K562 (cell line): ENCODE results near the gene RPS6KA2. TPM values are rescaled to one million over a fixed set of nuclear protein-coding genes. Genes with fewer than 3 reads are reported as not detected.

Experiments
- ATAC-seq: fragments of 200-7000 bp; cut with Tn5 transposase; 3 replicates; pipeline ENCODE4 v1.9.1; 2020; ENCODE audit warnings: moderate library complexity
- BruUV-seq: library from RNA; stranded (reverse); fragments of 400-500 nt; replicated peaks from 2 replicates; lab custom pipeline; 2021; lab: Mats Ljungman, UMichigan
- CTCF ChIA-PET: fragments of 300-600 bp; formaldehyde crosslinking; extraction: SDS; loops from one replicate; lab custom pipeline; 2021; ENCODE audit warnings: low intra/inter-chr PET ratio; lab: Yijun Ruan, JAX
- POLR2A ChIA-PET: fragments of 300-600, 350-650 bp; sonication (Branson Sonifier 250); formaldehyde crosslinking; extraction: SDS; loops from one replicate; lab custom pipeline; 2021; ENCODE audit warnings: antibody characterized with exemption, inconsistent platforms; lab: Yijun Ruan, JAX
- DNase-seq, 4 experiments: peaks; one replicate each; pipeline versions ENCODE4 v3.0.0 to v3.0.0-alpha.2; 2011 to 2018; ENCODE audit warnings: low spot score in 3 of 4, mixed read lengths in 3 of 4; ENCODE audit errors: extremely low read depth in 1 of 4
- FAIRE-seq: peaks from 2 replicates; lab custom pipeline; 2011; peaks lifted over from hg19 to GRCh38; lab: Jason Lieb, UNC
- H2AFZ ChIP-seq: 2 replicates; pipeline ENCODE4 v1.6.0; 2011; ENCODE audit warnings: low read depth, low read length, control low read depth, inconsistent platforms
- H3K27ac ChIP-seq: fragments of 200-600 bp; 3 replicates; pipeline ENCODE4 v1.8.0; 2011; ENCODE audit warnings: low read depth, mild to moderate bottlenecking, control low read depth, inconsistent platforms, low read length, moderate library complexity, mixed read lengths; ENCODE audit errors: extremely low read depth
- H3K27me3 ChIP-seq, 2 experiments: fragments of 300-600 bp in 1 of 2; 2 replicates in 1 of 2; 3 replicates in 1 of 2; pipeline versions ENCODE4 v1.6.0 to v1.8.0; 2011; ENCODE audit warnings: inconsistent platforms in 2 of 2, low read length in 2 of 2, mild to moderate bottlenecking in 1 of 2, mixed read lengths in 1 of 2, moderate library complexity in 1 of 2; ENCODE audit not compliant: control insufficient read depth in 2 of 2, insufficient read depth in 2 of 2
- H3K36me3 ChIP-seq: fragments of 300-600 bp; 3 replicates; pipeline ENCODE4 v1.8.0; 2011; ENCODE audit warnings: mild to moderate bottlenecking, low read length, inconsistent platforms; ENCODE audit not compliant: control insufficient read depth, insufficient read depth
- H3K4me1 ChIP-seq, 2 experiments: fragments of 200-600 bp in 1 of 2; replicated peaks in 1 of 2; 2 replicates in 1 of 2; 3 replicates in 1 of 2; pipeline versions ENCODE4 v1.5.1 to v1.8.0; 2011; ENCODE audit warnings: inconsistent platforms in 2 of 2, low read length in 2 of 2, mild to moderate bottlenecking in 1 of 2, mixed read lengths in 1 of 2, moderate library complexity in 1 of 2; ENCODE audit not compliant: control insufficient read depth in 2 of 2, insufficient read depth in 2 of 2
- H3K4me2 ChIP-seq: 2 replicates; pipeline ENCODE4 v1.6.1; 2011; ENCODE audit warnings: low read length, control low read depth, inconsistent platforms, mixed read lengths; ENCODE audit not compliant: insufficient read depth
- H3K4me3 ChIP-seq: fragments of 200-600 bp; sonication (generic), shearing (Covaris generic); 2 replicates; pipeline ENCODE4 v1.5.1; 2016; ENCODE audit warnings: control low read depth, inconsistent platforms
- H3K79me2 ChIP-seq: fragments of 200-600 bp; 3 replicates; pipeline ENCODE4 v1.8.0; 2011; ENCODE audit warnings: low read length, inconsistent platforms; ENCODE audit not compliant: control insufficient read depth, insufficient read depth
- H3K9ac ChIP-seq, 2 experiments: 2 replicates each; pipeline versions ENCODE4 v1.6.0 to v1.6.1; 2011; ENCODE audit warnings: low read depth in 2 of 2, low read length in 2 of 2, control low read depth in 1 of 2, inconsistent platforms in 1 of 2, mild to moderate bottlenecking in 1 of 2, mixed read lengths in 1 of 2; ENCODE audit not compliant: insufficient read depth in 1 of 2
- H3K9me1 ChIP-seq: one replicate; pipeline ENCODE4 v1.6.0; 2011; ENCODE audit warnings: inconsistent platforms, mild to moderate bottlenecking, low read length, moderate library complexity; ENCODE audit not compliant: control insufficient read depth, insufficient read depth
- H3K9me3 ChIP-seq: replicated peaks from 2 replicates; pipeline ENCODE4 v1.5.1; 2011; ENCODE audit warnings: low read depth, low read length, inconsistent platforms; ENCODE audit not compliant: control insufficient read depth, insufficient read depth
- H4K20me1 ChIP-seq: replicated peaks from 2 replicates; pipeline ENCODE4 v1.6.1; 2011; ENCODE audit warnings: low read length, inconsistent platforms, mixed read lengths; ENCODE audit not compliant: control insufficient read depth, insufficient read depth
- EP400 ChIP-seq: fragments of 450-650 bp; IDR thresholded peaks from 2 replicates; pipeline ENCODE4 v1.6.1; 2017; ENCODE audit warnings: antibody characterized with exemption, mild to moderate bottlenecking, moderate library complexity
- RCOR1 ChIP-seq, 2 experiments: IDR thresholded peaks; 2 replicates each; pipeline ENCODE4 v1.6.1; 2012; ENCODE audit warnings: low read depth in 2 of 2, low read length in 2 of 2, borderline replicate concordance in 1 of 2, improper control_type of control experiment in 1 of 2
- RFX7 ChIP-seq: fragments of 250-450 bp; sonication (Bioruptor Pico); IDR thresholded peaks from 2 replicates; pipeline ENCODE4 v1.5.1; 2021; ENCODE audit warnings: mild to moderate bottlenecking
- SAP30 ChIP-seq: fragments of 200-600 bp; sonication (generic); IDR thresholded peaks from 2 replicates; pipeline ENCODE4 v1.6.1; 2012; ENCODE audit warnings: borderline replicate concordance, low read depth, mild to moderate bottlenecking, moderate library complexity, low read length, control low read depth, inconsistent platforms; ENCODE audit not compliant: insufficient read depth, poor library complexity, severe bottlenecking
- SP2 ChIP-seq: IDR thresholded peaks from 2 replicates; pipeline ENCODE4 v1.6.1; 2011; ENCODE audit warnings: mild to moderate bottlenecking, low read depth, low read length, moderate library complexity; ENCODE audit not compliant: poor library complexity, severe bottlenecking; ENCODE audit errors: extremely low read depth
- ZKSCAN3 ChIP-seq: fragments of 250-450 bp; sonication (Bioruptor Pico); IDR thresholded peaks from 2 replicates; pipeline ENCODE4 v1.4.0; 2020
- WGBS: fragments of 100-300 bp; shearing (Covaris generic); methylation state at CpG from one replicate; pipeline ENCODE4 v1.1.6; 2016; ENCODE audit warnings: low coverage, mixed read lengths; ENCODE audit not compliant: insufficient coverage; ENCODE audit errors: missing lambda C conversion rate; 5-methylcytosine and 5-hydroxymethylcytosine counted together
- in situ Hi-C: fragments of 300-500 bp; cut with MboI; formaldehyde crosslinking; loops from 4 replicates; pipeline ENCODE4 v1.15.0; 2018; ENCODE audit warnings: inconsistent platforms, mixed read lengths
- intact Hi-C: fragments of 100-400 bp; cut with micrococcal nuclease; formaldehyde crosslinking; loops from 2 replicates; pipeline ENCODE4 v1.14.2; 2022
- polyA plus RNA-seq, 8 experiments: library from polyadenylated mRNA; depleted of rRNA in 4 of 8; stranded (reverse) in 5 of 8; unstranded in 3 of 8; fragments of >200 nt; fragmentation: Nextera tagmentation in 2 of 8; fragmentation: Illumina TruSeq in 1 of 8; extraction: Ambion mirVana in 2 of 8; extraction: Trizol in 1 of 8; gene quantifications; 2 replicates each; pipeline versions ENCODE4 v1.2.1 to v1.2.3, GENCODE V29; 2011 to 2014; ENCODE audit warnings: inconsistent platforms in 1 of 8, missing spikeins in 1 of 8
- total RNA-seq, 7 experiments: library from RNA; depleted of rRNA in 6 of 7; stranded (reverse); fragments of >200 nt in 6 of 7; fragmentation: Illumina TruSeq in 2 of 7; extraction: Trizol in 2 of 7; gene quantifications; 2 replicates each; pipeline versions ENCODE4 v1.2.1 to v1.2.3, GENCODE V29; 2011 to 2021; ENCODE audit warnings: low replicate concordance in 1 of 7

Gene RPS6KA2
- total and polyA plus RNA-seq, 9 of the 15 experiments (the other 6 are each of a cell fraction or from before 2014, with no cell fraction given) = 0.29 to 1.00 (median 0.53) TPM

- Histone ChIP-seq H3K4me1 (no peaks in the 10 kb centered on the region), H3K9me3 (no peaks in the 10 kb centered on the region), H3K27ac (no peak overlapping the region), H3K27me3 (peaks cover 41 to 66% of the 10 kb centered on the region in 2 experiments; a peak in 4 of 5 replicates), H4K20me1 (no peaks in the 10 kb centered on the region; the same call in 1 of the 2 replicates), H3K9ac (no peak overlapping the region), H3K4me2 (no peak overlapping the region), H3K9me1 (no peaks in the 10 kb centered on the region), H2AFZ (no peak overlapping the region), H3K36me3 (no peaks in the 10 kb centered on the region), H3K4me3 (no peak overlapping the region), H3K79me2 (no peaks in the 10 kb centered on the region)
- intact Hi-C loops (no loop called here), in situ Hi-C loops (no loop called here)
- ATAC-seq = no peak
- BruUV-seq = no TSS peak
- no peak for TF ChIP-seq RCOR1 (IDR thresholded peaks at IDR 0.05; ENCODE audit: borderline replicate concordance in 1 of 2, low read depth in 2 of 2, low read length in 2 of 2)
- no peak for TF ChIP-seq SAP30
- TF ChIP-seq ZKSCAN3 (CRISPR knock-in tag) = no peak
- TF ChIP-seq EP400 = no peak
- no peak for TF ChIP-seq RFX7 (CRISPR knock-in tag)
- TF ChIP-seq SP2 = no peak
- POLR2A ChIA-PET = interaction anchor here (0.8 kb wide), 1 partner anchor 74 kb away, joined by 3 read pairs; no protein-coding TSS in a partner anchor
- CTCF ChIA-PET = no interaction called here
- FAIRE-seq = no peak
- DNase-seq = no peak
- WGBS = 0% methylated on average over 8 of the region's 8 CpGs
Observed at GRCh38 chr6:166509193-166509592, 117.9 kb downstream of the RPS6KA2 start.
